ENCODE results near the gene LAD1. TPM values are rescaled to one million over a fixed set of nuclear protein-coding genes. Genes with fewer than 3 reads are reported as not detected.

LAD1 gene
- total and polyA plus RNA-seq, 9 of the 15 experiments (the other 6 are each of a cell fraction or from before 2014, with no cell fraction given) = 0.31 TPM; not detected in 8

- intact Hi-C loops (cut with micrococcal nuclease) (no loop called here), in situ Hi-C loops (cut with MboI) (no loop called here)
- Histone ChIP-seq H3K36me3 (ENCODE audit: control insufficient read depth, insufficient read depth, low read length) (no peaks in the 10 kb centered on the region), H3K27me3 (ENCODE audit: control insufficient read depth in 2 of 2, insufficient read depth in 2 of 2, low read length in 2 of 2) (peaks cover 52 to 85% of the 10 kb centered on the region in 2 experiments), H3K9ac (ENCODE audit: insufficient read depth in 1 of 2, low read depth in 2 of 2, low read length in 2 of 2) (no peak overlapping the region), H3K9me1 (ENCODE audit: control insufficient read depth, insufficient read depth, low read length) (no peaks in the 10 kb centered on the region), H3K9me3 (replicated peaks; ENCODE audit: control insufficient read depth, insufficient read depth, low read depth, low read length) (no peaks in the 10 kb centered on the region), H3K4me2 (ENCODE audit: insufficient read depth, low read length) (no peak overlapping the region), H3K79me2 (ENCODE audit: control insufficient read depth, insufficient read depth, low read length) (no peaks in the 10 kb centered on the region), H2AFZ (ENCODE audit: low read depth, low read length) (no peak overlapping the region), H3K4me1 (replicated peaks in 1 of 2; ENCODE audit: control insufficient read depth in 2 of 2, insufficient read depth in 2 of 2, low read length in 2 of 2) (peaks cover 0 to 10% of the 10 kb centered on the region in 2 experiments; a peak in 1 of 5 replicates), H4K20me1 (replicated peaks; ENCODE audit: control insufficient read depth, insufficient read depth, low read length) (peaks cover 6% of the 10 kb centered on the region), H3K27ac (ENCODE audit: extremely low read depth, low read depth, low read length) (no peak overlapping the region), H3K4me3 (no peak overlapping the region)
- POLR2A ChIA-PET = interaction anchor here (0.8 to 1.6 kb wide), 3 partner anchors 13 to 16 kb away, joined by 4 read pairs; no protein-coding TSS in a partner anchor
- DNase-seq (ENCODE audit: extremely low read depth in 1 of 4, low spot score in 3 of 4) (no peak), FAIRE-seq (no peak), ATAC-seq (no peak)
- BruUV-seq (replicated peaks) = no TSS peak
- CTCF ChIA-PET (ENCODE audit: low intra/inter-chr PET ratio) = no interaction called here
- 0% methylated on average over 2 of the region's 2 CpGs for WGBS (ENCODE audit: insufficient coverage, low coverage, missing lambda C conversion rate)
- TF ChIP-seq ZBTB26 (CRISPR knock-in tag; IDR thresholded peaks at IDR 0.05) = no peak
- TF ChIP-seq TOE1 (IDR thresholded peaks at IDR 0.05; ENCODE audit: borderline replicate concordance) = no peak
- no peak for TF ChIP-seq TOE1 (CRISPR knock-in tag; IDR thresholded peaks at IDR 0.05; ENCODE audit: borderline replicate concordance, low read depth)
- no peak for TF ChIP-seq SMARCB1 (IDR thresholded peaks at IDR 0.05; ENCODE audit: insufficient read length, low read depth)
- no peak for TF ChIP-seq RBM39 (optimal IDR thresholded peaks at IDR 0.05; ENCODE audit: low read depth, low read length)
- no peak for TF ChIP-seq THAP12 (CRISPR knock-in tag; IDR thresholded peaks at IDR 0.05)
- no peak for TF ChIP-seq MYBL2 (IDR thresholded peaks at IDR 0.05; ENCODE audit: low read depth)
- TF ChIP-seq MYBL2 (CRISPR knock-in tag; IDR thresholded peaks at IDR 0.05; ENCODE audit: borderline replicate concordance) = no peak
- TF ChIP-seq HCFC1 (IDR thresholded peaks at IDR 0.05; ENCODE audit: low read depth, low read length) = no peak
- TF ChIP-seq RREB1 (CRISPR knock-in tag; IDR thresholded peaks at IDR 0.05) = no peak
- TF ChIP-seq NONO (IDR thresholded peaks at IDR 0.05; ENCODE audit: low read depth in 2 of 2, low read length in 1 of 2) = no peak
- TF ChIP-seq HDAC6 (IDR thresholded peaks at IDR 0.05; ENCODE audit: low read depth, low read length) = no peak
Measured at GRCh38 chr1:201397675-201398074, 1.4 kb downstream of the LAD1 start.

Measured in K562 (cell line).